Right lobe of liver (tissue), 6 donors: ENCODE measurements around the gene NUTF2. TPM values are rescaled to one million over a fixed set of nuclear protein-coding genes. Genes with fewer than 3 reads are reported as not detected.

ENCODE experiments used
- ATAC-seq, 4 donors: fragments of 200-7000 bp; cut with Tn5 transposase; one replicate each; pipeline ENCODE4 v1.9.1; 2020; ENCODE audit warnings: mild to moderate bottlenecking in 4 of 4, moderate library complexity in 4 of 4
- DNase-seq, 3 donors: peaks; one replicate each; pipeline ENCODE4 v3.0.0-alpha.2; 2020
- H3K27ac ChIP-seq, 3 donors: fragments of 200-600 bp; one replicate each; pipeline ENCODE4 v1.8.0; 2022
- H3K27me3 ChIP-seq, 2 donors: fragments of 200-600 bp; one replicate each; pipeline ENCODE4 v1.8.0; 2022
- H3K36me3 ChIP-seq, 4 donors: fragments of 200-600 bp; sonication (generic) in 1 of 4; one replicate each; pipeline versions ENCODE4 v1.5.1 to v1.8.0; 2017 to 2022; ENCODE audit warnings: control low read depth in 1 of 4
- H3K4me1 ChIP-seq, 4 donors: fragments of 200-600 bp; sonication (generic) in 1 of 4; one replicate each; pipeline versions ENCODE4 v1.5.1 to v1.8.0; 2017 to 2022; ENCODE audit warnings: control low read depth in 1 of 4
- H3K4me3 ChIP-seq, 3 donors: fragments of 200-600 bp; one replicate each; pipeline ENCODE4 v1.8.0; 2022
- H3K9me3 ChIP-seq, 4 donors: fragments of 200-600 bp; sonication (generic) in 1 of 4; one replicate each; pipeline versions ENCODE4 v1.5.1 to v1.8.0; 2017 to 2022; ENCODE audit warnings: control low read depth in 1 of 4
- CTCF ChIP-seq, 4 donors: fragments of 200-600 bp in 3 of 4; fragments of 450-650 bp in 1 of 4; IDR thresholded peaks; one replicate each; pipeline versions ENCODE4 v1.5.1 to v1.8.0; 2016 to 2022; ENCODE audit warnings: antibody characterized with exemption in 4 of 4, mild to moderate bottlenecking in 2 of 4
- POLR2A ChIP-seq: fragments of 450-650 bp; IDR thresholded peaks from one replicate; pipeline ENCODE4 v1.6.1; 2017; ENCODE audit warnings: antibody characterized with exemption, mild to moderate bottlenecking
- WGBS: methylation state at CpG from one replicate; pipeline ENCODE4 v1.1.6; 2018; ENCODE audit warnings: low coverage, low lambda C conversion rate; ENCODE audit not compliant: insufficient coverage; ENCODE audit errors: missing lambda C conversion rate; 5-methylcytosine and 5-hydroxymethylcytosine counted together
- intact Hi-C, 2 donors: fragments of 100-400 bp; cut with DNase I; formaldehyde crosslinking; loops; one replicate each; pipeline versions ENCODE4 v1.11.2 to v1.14.1; 2022
- total RNA-seq, 6 experiments: library from RNA; depleted of rRNA in 2 of 6; stranded (reverse); fragments of >200 nt in 2 of 6; fragmentation: NEBNext Ultra II Directional in 3 of 6; extraction: Animal tissue kit (Norgen Biotek cat#: 25700) in 3 of 6; gene quantifications; one replicate each; pipeline versions ENCODE4 v1.1.0 to v1.2.4, GENCODE V29; 2016 to 2023
- donor health status: DM: no; HTN: yes; CAD: no.
- donor health status: DM: no; HTN: no; CAD: no.
- donor health status: DM: no; HTN: no; CAD: no.
- donor health status: DM: no; HTN: yes; CAD: no.
- donor health status: DM: no; HTN: yes; CAD: no.

The NUTF2 gene
- total RNA-seq, 6 experiments from 2014 or later: 23.4 to 67.8 (median 33.9) TPM

- TF ChIP-seq POLR2A: no peak
- no peak for TF ChIP-seq CTCF (IDR thresholded peaks at IDR 0.05)
- DNase-seq (no peak), ATAC-seq (no peak)
- peaks cover 0 to 27% (median 8%) of the 10 kb centered on the region in 4 donors for H3K4me1 ChIP-seq
- WGBS: 80% methylated on average over 3 of the region's 11 CpGs
- peaks cover 0 to 52% (median 30%) of the 10 kb centered on the region in 4 donors for H3K36me3 ChIP-seq
- H3K9me3 ChIP-seq: no peaks in the 10 kb centered on the region
- H3K27ac ChIP-seq: no peak overlapping the region
- H3K4me3 ChIP-seq: no peak overlapping the region
- H3K27me3 ChIP-seq: no peaks in the 10 kb centered on the region
- intact Hi-C loops: no loop called here
These were observed 30.3 kb downstream of the NUTF2 start for GRCh38 chr16:67877064-67877463.

GRCh38 chr16:67878232-67878631, 31.5 kb downstream of the NUTF2 start:
- no peak for DNase-seq
- Histone ChIP-seq H3K27me3 (no peaks in the 10 kb centered on the region), H3K4me1 (peaks cover 0 to 22% (median 5%) of the 10 kb centered on the region in 4 donors), H3K9me3 (no peaks in the 10 kb centered on the region), H3K36me3 (peaks cover 0 to 61% (median 32%) of the 10 kb centered on the region in 4 donors), H3K4me3 (no peak overlapping the region), H3K27ac (no peak overlapping the region)
- intact Hi-C loops: no loop called here
- WGBS: no CpG with 5 or more reads among the region's 6 CpGs
- no peak for ATAC-seq
- no peak for TF ChIP-seq CTCF (IDR thresholded peaks at IDR 0.05)
- TF ChIP-seq POLR2A: no peak

- DNase-seq (no peak), ATAC-seq (no peak)
- intact Hi-C loops: no loop called here
- TF ChIP-seq POLR2A: no peak
- no peak for TF ChIP-seq CTCF (IDR thresholded peaks at IDR 0.05)
- peaks cover 0 to 18% (median 4%) of the 10 kb centered on the region in 4 donors for H3K4me1 ChIP-seq
- H3K36me3 ChIP-seq: peaks cover 0 to 63% (median 32%) of the 10 kb centered on the region in 4 donors
- H3K9me3 ChIP-seq: no peaks in the 10 kb centered on the region
- no peak overlapping the region for H3K4me3 ChIP-seq
- no CpG with 5 or more reads among the region's 9 CpGs for WGBS
- H3K27ac ChIP-seq: no peak overlapping the region
- H3K27me3 ChIP-seq: no peaks in the 10 kb centered on the region
These were observed 32.1 kb downstream of the NUTF2 start for GRCh38 chr16:67878846-67879245.

- ATAC-seq (no peak), DNase-seq (no peak)
- Histone ChIP-seq H3K4me3 (no peak overlapping the region), H3K27me3 (no peaks in the 10 kb centered on the region), H3K4me1 (peaks cover 0 to 18% (median 3%) of the 10 kb centered on the region in 4 donors), H3K9me3 (no peaks in the 10 kb centered on the region), H3K27ac (no peak overlapping the region), H3K36me3 (peaks cover 3 to 63% (median 32%) of the 10 kb centered on the region in 4 donors)
- 86% methylated on average over 2 of the region's 12 CpGs for WGBS
- intact Hi-C loops: no loop called here
- TF ChIP-seq POLR2A: no peak
- TF ChIP-seq CTCF (IDR thresholded peaks at IDR 0.05): no peak
These were observed 32.7 kb downstream of the NUTF2 start for GRCh38 chr16:67879462-67879861.

- ATAC-seq: no peak
- intact Hi-C loops: loop anchor here in 1 of 2 donors (5.0 kb wide), 1 partner anchor 47 kb away; no protein-coding TSS in a partner anchor
These were observed 33.2 kb downstream of the NUTF2 start for GRCh38 chr16:67879936-67880335.

More at GRCh38 chr16:67879936-67880335, 33.2 kb downstream of the NUTF2 start:
- no peaks in the 10 kb centered on the region for H3K9me3 ChIP-seq
- H3K27ac ChIP-seq: no peak overlapping the region
- no peak overlapping the region for H3K4me3 ChIP-seq
- WGBS: 80% methylated on average over 1 of the region's 5 CpGs
- TF ChIP-seq POLR2A (no peak), CTCF (IDR thresholded peaks at IDR 0.05) (no peak)
- peaks cover 3 to 63% (median 32%) of the 10 kb centered on the region in 4 donors for H3K36me3 ChIP-seq
- peaks cover 0 to 18% (median 4%) of the 10 kb centered on the region in 4 donors for H3K4me1 ChIP-seq
- DNase-seq: no peak
- H3K27me3 ChIP-seq: no peaks in the 10 kb centered on the region
